Panc1 (cell line): ENCODE data around the gene ELAC1. TPM values are rescaled to one million over a fixed set of nuclear protein-coding genes. Genes with fewer than 3 reads are reported as not detected.
"Not testable (repeated sequence)": the region's sequence is repeated elsewhere in the genome, so short reads cannot be mapped to it uniquely, and the experiment has no call there.

Experiments used
- ATAC-seq: fragments of 200-7000 bp; cut with Tn5 transposase; 2 replicates; pipeline ENCODE4 v1.9.1; 2020; ENCODE audit warnings: mild to moderate bottlenecking, moderate library complexity
- BruUV-seq: library from RNA; stranded (reverse); fragments of 400-500 nt; replicated peaks from 2 replicates; lab custom pipeline; 2021; lab: Mats Ljungman, UMichigan
- CTCF ChIA-PET: fragments of 300-600 bp; sonication (Branson Sonifier 250); formaldehyde crosslinking; loops from one replicate; lab custom pipeline; 2022; ENCODE audit warnings: antibody characterized with exemption; lab: Charles Lee
- POLR2A ChIA-PET: fragments of 300-600 bp; sonication (Branson Sonifier 250); formaldehyde crosslinking; loops from one replicate; lab custom pipeline; 2022; ENCODE audit warnings: antibody characterized with exemption; lab: Charles Lee
- DNase-seq: peaks from one replicate; pipeline ENCODE4 v3.0.0-alpha.2; 2010; ENCODE audit warnings: low read depth, low spot score
- H3K27ac ChIP-seq: 2 replicates; pipeline ENCODE4 v1.5.1; 2011; ENCODE audit warnings: mild to moderate bottlenecking, low read length, inconsistent platforms
- H3K27me3 ChIP-seq: fragments of 200-500 bp; sonication (Bioruptor generic); 2 replicates; pipeline ENCODE4 v1.6.0; 2014; ENCODE audit warnings: low read length, inconsistent platforms; ENCODE audit not compliant: control insufficient read depth, insufficient read depth
- H3K36me3 ChIP-seq: fragments of 200-500 bp; sonication (Bioruptor generic); 2 replicates; pipeline ENCODE4 v1.5.1; 2014; ENCODE audit warnings: inconsistent platforms, mild to moderate bottlenecking, low read length, moderate library complexity; ENCODE audit not compliant: control insufficient read depth, insufficient read depth
- H3K4me1 ChIP-seq: 2 replicates; pipeline ENCODE4 v1.5.1; 2011; ENCODE audit warnings: inconsistent platforms, mild to moderate bottlenecking, low read length, moderate library complexity; ENCODE audit not compliant: control insufficient read depth, insufficient read depth
- H3K4me3 ChIP-seq, 2 experiments: 2 replicates each; pipeline ENCODE4 v1.5.1; 2011 to 2012; ENCODE audit warnings: low read depth in 2 of 2, low read length in 2 of 2, mild to moderate bottlenecking in 2 of 2, inconsistent platforms in 1 of 2, moderate library complexity in 1 of 2
- H3K9me3 ChIP-seq: fragments of 200-500 bp; sonication (Bioruptor generic); 2 replicates; pipeline ENCODE4 v1.5.1; 2014; ENCODE audit warnings: low read depth, mild to moderate bottlenecking, inconsistent platforms, low read length, moderate library complexity; ENCODE audit not compliant: control insufficient read depth, insufficient read depth
- CTCF ChIP-seq: fragments of 450-650 bp; IDR thresholded peaks from 2 replicates; pipeline ENCODE4 v1.5.1; 2017; ENCODE audit warnings: mild to moderate bottlenecking
- POLR2AphosphoS5 ChIP-seq: IDR thresholded peaks from 2 replicates; pipeline ENCODE4 v1.6.1; 2012; ENCODE audit warnings: mild to moderate bottlenecking, low read depth, low read length, moderate library complexity
- REST ChIP-seq, 2 experiments: IDR thresholded peaks; 2 replicates each; pipeline ENCODE4 v1.6.1; 2011 to 2012; ENCODE audit warnings: low read depth in 2 of 2, control low read depth in 1 of 2, low read length in 1 of 2, mild to moderate bottlenecking in 1 of 2, moderate library complexity in 1 of 2; ENCODE audit not compliant: insufficient read depth in 1 of 2
- SIN3A ChIP-seq: IDR thresholded peaks from 2 replicates; pipeline ENCODE4 v1.6.1; 2012; ENCODE audit warnings: low read depth, mild to moderate bottlenecking, low read length, moderate library complexity, borderline replicate concordance; ENCODE audit not compliant: insufficient read depth
- TCF7L2 ChIP-seq: IDR thresholded peaks from 2 replicates; pipeline ENCODE4 v1.6.1; 2011; ENCODE audit warnings: mild to moderate bottlenecking, low read depth, low read length, inconsistent platforms
- in situ Hi-C: cut with HindIII; loops from 2 replicates; pipeline ENCODE4 v1.10.0; 2016; ENCODE audit warnings: low sequenced_read_pairs, low pct_unique_long_range_greater_than_20kb
- intact Hi-C: fragments of 100-400 bp; cut with micrococcal nuclease; formaldehyde crosslinking; loops from one replicate; pipeline ENCODE4 v1.10.0; 2022; ENCODE audit not compliant: unreplicated experiment
- total RNA-seq: library from RNA; stranded (reverse); gene quantifications from one replicate; pipeline ENCODE4 v1.2.1, GENCODE V29; 2021; ENCODE audit not compliant: unreplicated experiment

Gene ELAC1
- total RNA-seq, 1 experiment from 2014 or later: 4.6 TPM

GRCh38 chr18:50944245-50944932, 23.5 kb upstream of the ELAC1 start:
- Histone ChIP-seq H3K27ac (no peak overlapping the region), H3K4me1 (no peaks in the 10 kb centered on the region), H3K36me3 (peaks cover 5% of the 10 kb centered on the region; the same call in 1 of the 2 replicates), H3K4me3 (no peak overlapping the region), H3K9me3 (no peaks in the 10 kb centered on the region), H3K27me3 (no peaks in the 10 kb centered on the region)
- ATAC-seq: no peak
- TF ChIP-seq POLR2AphosphoS5 (no peak), CTCF (no peak), TCF7L2 (no peak), SIN3A (no peak), REST (IDR thresholded peaks at IDR 0.05; ENCODE audit: insufficient read depth in 1 of 2, low read depth in 2 of 2, low read length in 1 of 2) (no peak)
- CTCF ChIA-PET: no interaction called here
- intact Hi-C loops: no loop called here
- POLR2A ChIA-PET: interaction anchor here (0.6 kb wide), 1 partner anchor 22 kb away, joined by 4 read pairs; no protein-coding TSS in a partner anchor
- BruUV-seq: no TSS peak
- DNase-seq: no peak
- in situ Hi-C loops: no loop called here

GRCh38 chr18:50945918-50946317, 21.9 kb upstream of the ELAC1 start:
- H3K27me3 ChIP-seq, in situ Hi-C loops, H3K9me3 ChIP-seq, H3K27ac ChIP-seq, BruUV-seq, DNase-seq, H3K36me3 ChIP-seq, H3K4me1 ChIP-seq, POLR2A ChIA-PET, intact Hi-C loops, H3K4me3 ChIP-seq, ATAC-seq, CTCF ChIA-PET: not testable (repeated sequence)

GRCh38 chr18:50947899-50948298, 19.9 kb upstream of the ELAC1 start:
- CTCF ChIA-PET: no interaction called here
- no peak for ATAC-seq
- in situ Hi-C loops: no loop called here

More at GRCh38 chr18:50947899-50948298, 19.9 kb upstream of the ELAC1 start:
- Histone ChIP-seq H3K36me3 (no peaks in the 10 kb centered on the region; the same call in 1 of the 2 replicates), H3K27me3 (no peaks in the 10 kb centered on the region), H3K4me3 (no peak overlapping the region), H3K9me3 (no peaks in the 10 kb centered on the region), H3K4me1 (no peaks in the 10 kb centered on the region), H3K27ac (no peak overlapping the region)
- no TSS peak for BruUV-seq
- intact Hi-C loops: no loop called here
- POLR2A ChIA-PET: no interaction called here
- TF ChIP-seq TCF7L2 (no peak), REST (IDR thresholded peaks at IDR 0.05; ENCODE audit: insufficient read depth in 1 of 2, low read depth in 2 of 2, low read length in 1 of 2) (no peak), POLR2AphosphoS5 (no peak), SIN3A (no peak), CTCF (no peak)
- no peak for DNase-seq
